HEK293T (cell line): ENCODE results near the gene CPT1A.

ENCODE experiments used
- ELF4 ChIP-seq: fragments of 450-650 bp; IDR thresholded peaks from 2 replicates; pipeline ENCODE4 v1.6.1; 2017; ENCODE audit warnings: antibody characterized with exemption
- FOXA1 ChIP-seq: fragments of 450-650 bp; IDR thresholded peaks from 2 replicates; pipeline ENCODE4 v1.6.1; 2016; ENCODE audit warnings: mild to moderate bottlenecking
- SP1 ChIP-seq: fragments of 450-650 bp; IDR thresholded peaks from 2 replicates; pipeline ENCODE4 v1.6.1; 2017
- SUZ12 ChIP-seq: fragments of 450-650 bp; IDR thresholded peaks from 2 replicates; pipeline ENCODE4 v1.6.1; 2016; ENCODE audit warnings: mild to moderate bottlenecking

DNA sequence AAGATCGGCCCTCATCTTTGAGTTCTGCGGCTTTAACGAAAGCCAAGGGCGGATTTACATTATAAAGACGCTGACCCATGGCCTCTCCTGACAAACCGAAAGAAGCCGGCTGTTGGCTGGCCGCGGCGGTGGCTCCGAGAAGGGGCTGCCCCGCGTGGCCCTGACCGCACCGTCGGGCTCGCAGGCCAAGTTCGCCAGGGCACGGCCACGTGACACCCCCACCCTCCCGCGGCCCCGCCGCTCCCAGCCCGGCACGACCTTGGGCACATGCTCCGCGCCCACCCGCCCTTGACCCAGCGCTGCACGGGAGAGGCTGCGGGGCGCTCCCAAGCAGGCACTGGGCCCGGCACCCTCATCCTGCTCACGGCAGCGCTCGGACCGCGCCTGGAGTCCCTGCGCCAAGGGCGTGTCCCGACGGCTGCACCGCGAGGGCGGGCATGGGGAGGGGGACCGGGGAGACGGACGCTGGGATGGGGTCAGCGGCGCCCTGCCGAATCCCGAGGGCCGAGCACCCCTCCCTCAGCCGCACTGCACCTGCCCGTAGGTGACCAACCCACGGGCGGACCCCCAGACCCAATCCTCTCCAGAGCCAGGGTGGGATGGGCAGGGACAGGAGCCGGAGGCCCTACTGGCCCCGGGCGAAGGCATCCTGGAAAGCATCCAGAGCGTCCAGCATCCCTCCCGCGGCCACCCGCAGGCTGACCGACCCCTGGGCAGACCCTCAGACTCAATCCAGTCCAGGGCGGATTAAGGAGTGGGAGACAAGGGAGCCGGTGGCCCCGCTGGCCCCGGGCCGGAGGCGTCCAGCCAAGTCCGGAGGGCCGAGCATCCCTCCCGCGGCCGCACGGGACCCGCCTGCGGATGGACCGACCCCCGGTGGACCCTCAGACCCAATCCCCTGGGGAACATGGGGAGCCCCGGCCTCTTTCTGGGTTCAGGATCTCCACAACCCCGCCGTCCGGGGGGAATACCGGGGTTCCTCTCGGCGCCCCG, 759 bp downstream of the CPT1A start:
- no peak for TF ChIP-seq SP1
- TF ChIP-seq FOXA1 = no peak
- no peak for TF ChIP-seq SUZ12
- no peak for TF ChIP-seq ELF4
